Colonic mucosa (tissue), 4 donors: ENCODE data around the gene CREBBP. TPM values are rescaled to one million over a fixed set of nuclear protein-coding genes. Genes with fewer than 3 reads are reported as not detected.

ENCODE experiments used
- DNase-seq: peaks from one replicate; pipeline ENCODE4 v3.0.0-alpha.2; 2020
- H3K27ac ChIP-seq: fragments of 200-600 bp; one replicate; pipeline ENCODE4 v1.8.0; 2021
- H3K27me3 ChIP-seq: fragments of 200-600 bp; one replicate; pipeline ENCODE4 v1.8.0; 2021
- H3K36me3 ChIP-seq: fragments of 200-600 bp; one replicate; pipeline ENCODE4 v1.8.0; 2021
- H3K4me1 ChIP-seq: fragments of 200-600 bp; one replicate; pipeline ENCODE4 v1.8.0; 2021; ENCODE audit warnings: mild to moderate bottlenecking
- H3K4me3 ChIP-seq: fragments of 200-600 bp; one replicate; pipeline ENCODE4 v1.8.0; 2021
- H3K9ac ChIP-seq, 2 donors: one replicate each; pipeline ENCODE4 v1.7.0; 2013; ENCODE audit warnings: control low read depth in 2 of 2, low read depth in 2 of 2, low read length in 2 of 2
- H3K9me3 ChIP-seq: fragments of 200-600 bp; one replicate; pipeline ENCODE4 v1.8.0; 2021
- intact Hi-C: fragments of 100-400 bp; cut with DNase I; formaldehyde crosslinking; loops from one replicate; pipeline ENCODE4 v1.14.1; 2022
- total RNA-seq, 2 donors: library from RNA; stranded (reverse); fragmentation: NEBNext Ultra II Directional in 1 of 2; extraction: Animal tissue kit (Norgen Biotek cat#: 25700) in 1 of 2; gene quantifications; one replicate each; pipeline ENCODE4 v1.2.1, GENCODE V29; 2021
- TF ChIP-seq, protein P1 (sequence below): fragments of 200-600 bp; IDR thresholded peaks from one replicate; pipeline ENCODE4 v1.8.0; 2022; ENCODE audit warnings: antibody characterized with exemption, mild to moderate bottlenecking
- donor health status: healthy.
- donor health status: DM: no; HTN: no; CAD: no.
- donor health status: DM: no; HTN: no; CAD: no.

The CREBBP gene
- total RNA-seq, 2 donors from 2014 or later = 42.0 to 45.2 TPM

DNA sequence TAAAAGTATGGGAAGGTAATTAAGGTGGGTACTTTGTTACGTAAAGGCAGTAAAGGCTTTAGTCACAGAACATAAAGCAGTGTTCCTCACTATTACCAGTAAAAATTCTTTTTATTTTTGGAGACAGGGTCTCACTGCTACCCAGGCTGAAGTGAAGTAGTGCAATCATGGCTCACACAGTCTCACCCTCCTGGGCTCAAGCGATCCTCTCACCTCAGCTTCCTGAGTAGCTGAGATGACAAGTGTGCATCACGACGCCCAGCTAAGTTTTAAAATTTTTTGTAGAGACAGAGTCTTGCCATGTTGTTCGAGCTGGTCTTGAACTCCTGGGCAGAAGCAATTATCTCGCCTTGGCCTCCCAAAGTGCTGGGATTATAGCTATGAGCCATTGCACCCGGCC, 80.5 kb downstream of the CREBBP start:
- intact Hi-C loops = no loop called here
- Histone ChIP-seq H3K9ac (no peak overlapping the region), H3K4me1 (peaks cover 5% of the 10 kb centered on the region), H3K9me3 (no peaks in the 10 kb centered on the region), H3K27me3 (no peaks in the 10 kb centered on the region), H3K36me3 (no peaks in the 10 kb centered on the region), H3K4me3 (no peak overlapping the region), H3K27ac (no peak overlapping the region)
- TF ChIP-seq, protein P1, sequence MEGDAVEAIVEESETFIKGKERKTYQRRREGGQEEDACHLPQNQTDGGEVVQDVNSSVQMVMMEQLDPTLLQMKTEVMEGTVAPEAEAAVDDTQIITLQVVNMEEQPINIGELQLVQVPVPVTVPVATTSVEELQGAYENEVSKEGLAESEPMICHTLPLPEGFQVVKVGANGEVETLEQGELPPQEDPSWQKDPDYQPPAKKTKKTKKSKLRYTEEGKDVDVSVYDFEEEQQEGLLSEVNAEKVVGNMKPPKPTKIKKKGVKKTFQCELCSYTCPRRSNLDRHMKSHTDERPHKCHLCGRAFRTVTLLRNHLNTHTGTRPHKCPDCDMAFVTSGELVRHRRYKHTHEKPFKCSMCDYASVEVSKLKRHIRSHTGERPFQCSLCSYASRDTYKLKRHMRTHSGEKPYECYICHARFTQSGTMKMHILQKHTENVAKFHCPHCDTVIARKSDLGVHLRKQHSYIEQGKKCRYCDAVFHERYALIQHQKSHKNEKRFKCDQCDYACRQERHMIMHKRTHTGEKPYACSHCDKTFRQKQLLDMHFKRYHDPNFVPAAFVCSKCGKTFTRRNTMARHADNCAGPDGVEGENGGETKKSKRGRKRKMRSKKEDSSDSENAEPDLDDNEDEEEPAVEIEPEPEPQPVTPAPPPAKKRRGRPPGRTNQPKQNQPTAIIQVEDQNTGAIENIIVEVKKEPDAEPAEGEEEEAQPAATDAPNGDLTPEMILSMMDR = no peak
- no peak for DNase-seq

DNA sequence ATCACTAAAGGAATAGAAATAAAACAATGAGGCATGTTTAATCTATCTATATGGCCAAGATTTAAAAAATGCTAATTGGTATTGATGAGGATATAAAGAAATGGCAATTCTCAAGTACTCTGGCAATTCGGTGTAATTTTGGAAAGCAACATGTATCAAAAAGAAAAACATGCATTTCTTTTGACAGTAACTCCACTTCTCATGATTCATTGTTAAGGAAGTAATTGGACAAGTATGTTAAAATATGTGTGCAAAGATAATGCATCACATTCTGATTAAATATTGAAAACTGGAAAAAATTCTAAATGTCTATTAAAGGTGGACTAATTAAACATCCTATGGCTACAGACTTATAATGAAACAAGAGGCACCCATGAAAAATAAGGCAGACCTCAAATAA, 81.2 kb downstream of the CREBBP start:
- Histone ChIP-seq H3K9me3 (no peaks in the 10 kb centered on the region), H3K9ac (no peak overlapping the region), H3K36me3 (no peaks in the 10 kb centered on the region), H3K27ac (no peak overlapping the region), H3K27me3 (no peaks in the 10 kb centered on the region), H3K4me1 (peaks cover 5% of the 10 kb centered on the region), H3K4me3 (no peak overlapping the region)
- TF ChIP-seq, protein P1 = no peak
- intact Hi-C loops = no loop called here
- DNase-seq = no peak

DNA sequence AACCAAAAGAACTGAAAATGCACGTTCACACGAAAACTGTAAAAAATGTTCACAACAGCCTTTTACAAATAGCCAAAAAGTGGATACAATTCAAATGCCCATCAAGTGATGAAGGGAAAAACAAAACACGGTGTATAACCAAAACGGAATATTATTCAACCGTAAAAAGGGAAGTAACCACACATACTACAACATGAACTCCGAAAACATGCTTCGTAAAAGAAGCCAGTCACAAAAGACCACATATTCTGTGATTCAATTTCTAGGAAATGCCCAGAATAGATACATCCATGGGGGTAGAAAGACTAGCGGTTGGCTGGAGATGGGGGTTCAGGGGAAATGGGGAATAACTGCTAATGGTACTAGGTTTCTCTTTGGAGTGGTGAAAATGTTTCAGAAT, 81.7 kb downstream of the CREBBP start:
- TF ChIP-seq, protein P1 = no peak
- H3K4me3 ChIP-seq = no peak overlapping the region
- H3K36me3 ChIP-seq = no peaks in the 10 kb centered on the region
- no peak overlapping the region for H3K27ac ChIP-seq
- peaks cover 5% of the 10 kb centered on the region for H3K4me1 ChIP-seq
- H3K9ac ChIP-seq = no peak overlapping the region
- H3K27me3 ChIP-seq = no peaks in the 10 kb centered on the region
- no peaks in the 10 kb centered on the region for H3K9me3 ChIP-seq
- intact Hi-C loops = no loop called here
- DNase-seq = no peak

DNA sequence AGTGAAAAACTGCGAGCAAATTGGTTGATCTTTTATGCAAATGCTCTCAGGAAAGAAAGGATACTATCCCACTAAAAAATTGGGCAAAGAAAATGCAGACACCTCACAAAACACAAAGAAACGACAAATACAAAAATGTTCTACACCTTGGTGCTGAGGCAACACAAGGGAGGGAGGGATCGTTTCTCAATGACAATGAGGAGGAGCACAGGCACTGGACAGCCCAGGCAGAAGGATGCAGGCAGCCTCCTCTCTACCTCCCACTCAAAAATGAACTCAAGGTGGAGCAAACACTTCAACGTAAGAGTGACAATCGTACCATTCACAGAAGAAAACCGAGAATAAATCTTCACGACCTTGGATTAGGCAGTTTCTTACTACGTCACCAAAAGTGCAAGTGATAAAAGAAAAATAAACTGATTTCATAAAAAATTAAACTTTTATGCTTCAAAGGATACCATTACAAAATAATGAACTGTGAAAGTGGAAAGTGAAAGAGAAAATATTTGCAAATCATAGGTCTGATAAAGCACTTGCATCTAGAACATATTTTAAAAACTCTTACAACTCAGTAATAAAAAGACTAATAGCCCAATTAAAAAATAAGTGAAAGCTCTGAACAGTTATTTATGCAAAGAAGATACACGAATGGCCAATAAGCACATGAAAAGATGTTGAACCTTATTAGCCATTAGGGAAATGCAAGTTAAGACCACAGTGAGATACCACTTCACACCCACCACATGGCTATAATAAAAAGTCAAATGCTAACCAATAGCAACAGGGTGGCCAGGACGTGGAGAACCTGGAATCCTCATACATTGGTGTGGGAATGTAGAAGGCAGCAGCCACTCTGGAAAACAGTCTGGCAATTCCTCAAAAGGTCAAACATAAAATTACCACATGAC, 82.4 kb downstream of the CREBBP start:
- Histone ChIP-seq H3K9ac (no peak overlapping the region), H3K27ac (no peak overlapping the region), H3K36me3 (no peaks in the 10 kb centered on the region), H3K4me3 (no peak overlapping the region), H3K4me1 (peaks cover 5% of the 10 kb centered on the region), H3K27me3 (no peaks in the 10 kb centered on the region), H3K9me3 (no peaks in the 10 kb centered on the region)
- intact Hi-C loops = no loop called here
- no peak for DNase-seq
- TF ChIP-seq, protein P1 = no peak

DNA sequence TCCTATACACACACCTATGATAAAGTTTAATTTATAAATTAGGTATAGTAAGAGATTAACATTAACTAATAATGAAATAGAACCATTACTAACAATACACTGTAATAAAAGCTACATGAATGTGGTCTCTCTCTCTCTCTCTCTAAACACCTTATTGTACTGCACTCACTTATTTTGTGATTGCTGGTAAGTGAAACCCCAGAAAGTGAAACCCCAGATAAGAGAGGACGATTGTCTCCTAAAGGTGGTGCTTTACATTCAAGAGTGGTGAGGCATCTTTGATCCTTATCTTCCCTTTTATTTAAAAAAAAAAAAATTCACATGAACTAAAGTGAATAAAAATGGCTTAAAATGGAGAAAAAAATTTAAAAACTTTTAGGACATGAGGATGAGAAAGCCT, 83.0 kb downstream of the CREBBP start:
- H3K9ac ChIP-seq = no peak overlapping the region
- H3K9me3 ChIP-seq = no peaks in the 10 kb centered on the region
- TF ChIP-seq, protein P1 = no peak
- intact Hi-C loops = no loop called here
- no peak overlapping the region for H3K4me3 ChIP-seq
- no peaks in the 10 kb centered on the region for H3K36me3 ChIP-seq
- no peak for DNase-seq
- peaks cover 5% of the 10 kb centered on the region for H3K4me1 ChIP-seq
- H3K27ac ChIP-seq = no peak overlapping the region
- no peaks in the 10 kb centered on the region for H3K27me3 ChIP-seq
